HG03558 (cell line): Measurements from ENCODE around the gene COL4A2.

Experiments used
- ATAC-seq: cut with Tn5 transposase; IDR thresholded peaks from one replicate; pipeline ENCODE4 v1.9.1; 2021; ENCODE audit warnings: moderate number of reproducible peaks; ENCODE audit not compliant: unreplicated experiment; ENCODE audit errors: extremely low read depth

COL4A2 gene

DNA sequence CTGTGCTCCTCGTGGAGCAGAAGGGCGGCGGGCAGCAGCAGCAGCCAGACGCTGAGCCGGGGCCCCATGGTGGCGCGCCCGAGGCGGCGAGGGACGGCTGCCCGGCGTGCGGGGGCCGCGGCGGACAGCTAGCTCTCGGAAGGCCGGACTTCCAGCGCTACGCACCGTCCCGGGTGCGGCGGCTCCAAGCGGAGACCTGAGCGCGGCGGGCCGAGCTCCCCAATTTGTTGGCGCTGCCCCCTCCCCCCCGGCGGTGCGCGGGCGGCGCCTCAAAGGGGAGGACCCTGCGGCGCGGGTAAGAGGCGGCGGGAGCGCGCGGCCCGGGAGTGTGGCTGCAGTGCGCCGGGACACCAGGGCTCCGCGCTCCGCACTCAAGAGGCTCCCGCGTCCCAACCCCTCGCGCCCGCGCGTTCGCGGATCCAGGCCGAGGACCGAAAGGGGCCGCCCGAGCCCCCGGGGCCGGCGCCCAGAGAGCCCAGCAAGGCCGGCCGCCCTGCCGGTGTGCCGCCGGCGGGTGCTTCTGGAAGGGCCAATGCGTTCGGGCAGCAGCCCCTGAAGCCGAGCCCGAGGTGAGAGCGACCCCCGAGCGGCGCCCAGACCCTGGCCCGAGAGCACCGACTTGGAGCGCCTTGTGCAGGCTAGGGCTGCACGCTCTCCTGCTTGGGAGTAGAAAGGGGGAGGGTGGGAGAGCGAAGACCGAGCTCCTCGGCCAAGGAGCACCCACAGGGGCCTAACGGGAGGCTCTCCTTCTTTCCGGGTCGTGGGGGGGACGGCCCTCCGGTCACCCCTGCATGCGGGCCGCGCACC, at the start of gene COL4A2, which contains the start of gene COL4A1:
Gene COL4A2 (plus strand): TSS at position 325 of the 807 bp plus-strand sequence. CDS start 620 bp downstream, outside the sequence.
Gene COL4A1 (minus strand): TSS at position 198 of the 807 bp plus-strand sequence. CDS start 130 bp downstream, at position 68.
- no peak for ATAC-seq

DNA sequence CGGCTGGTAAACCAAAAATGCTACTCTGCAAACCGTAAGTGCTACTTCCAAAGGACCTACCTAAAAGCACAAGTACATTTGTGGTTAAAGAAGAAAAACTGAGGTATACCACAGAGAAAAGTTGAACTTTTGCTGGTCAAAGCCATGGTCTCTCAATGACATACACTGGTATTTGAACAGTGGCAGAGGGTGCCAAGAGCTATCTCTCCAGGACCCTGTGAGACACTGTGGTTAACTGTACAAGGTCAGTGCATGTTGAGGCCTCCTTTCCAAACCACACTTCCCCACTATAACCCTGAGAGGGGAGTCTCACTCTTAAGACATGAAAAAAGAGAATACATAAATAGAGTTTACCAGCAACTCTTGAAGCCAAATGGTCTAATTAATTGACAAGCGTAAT, 49.7 kb upstream of the COL4A2 start:
- ATAC-seq = no peak

DNA sequence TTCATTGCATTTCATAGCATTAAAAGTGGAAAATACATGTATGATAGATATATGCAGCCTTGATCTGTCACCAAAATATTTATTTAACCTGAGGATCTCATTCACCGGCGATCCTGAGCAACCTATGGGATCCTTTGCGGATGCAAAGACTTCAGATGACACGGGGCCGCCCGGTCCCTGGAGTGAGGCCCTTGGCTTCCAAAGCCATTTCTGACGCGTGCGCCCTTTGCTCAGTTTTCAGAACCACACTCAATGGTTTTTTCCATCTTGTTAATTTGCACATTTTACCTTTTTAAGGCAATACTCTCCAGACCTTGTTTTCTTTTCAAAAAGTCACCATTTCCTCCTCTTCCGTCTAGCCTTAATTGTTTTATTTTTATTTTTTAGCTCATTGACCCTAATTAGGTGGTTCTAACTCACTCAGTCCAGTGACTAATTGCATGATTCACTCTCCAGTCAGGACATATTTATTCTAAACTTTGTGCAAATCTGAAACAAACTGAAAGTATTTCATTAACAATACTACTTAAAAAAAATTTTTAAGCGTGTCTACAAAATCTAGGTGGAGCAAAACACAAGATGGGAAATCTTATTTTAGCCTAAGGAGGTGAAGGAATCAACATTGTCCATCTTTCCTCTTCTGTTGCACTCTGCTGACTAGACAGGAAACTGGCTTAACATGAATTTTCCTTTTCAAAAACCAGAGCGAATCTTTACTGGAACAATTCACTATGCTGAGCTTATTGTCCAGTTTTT, 48.0 kb upstream of the COL4A2 start:
- ATAC-seq = no peak

DNA sequence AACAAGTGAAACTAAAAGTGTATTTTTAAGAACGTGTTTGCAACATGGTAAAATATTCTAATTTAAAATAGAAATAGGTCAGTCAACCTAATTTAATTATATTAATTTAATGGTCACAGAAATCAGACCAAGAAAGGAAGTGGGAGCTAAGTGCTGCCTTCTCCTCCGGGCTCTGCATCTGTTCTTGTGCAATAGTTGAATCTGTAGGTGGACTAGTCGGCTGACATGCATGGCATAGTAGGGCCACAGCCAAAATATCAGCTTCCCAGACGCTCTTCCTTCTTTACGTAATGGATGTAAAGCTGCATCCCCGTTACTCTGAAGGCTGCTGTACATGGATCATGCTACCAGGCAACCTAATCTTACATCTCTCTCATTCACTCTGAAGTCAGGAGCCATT, 47.4 kb upstream of the COL4A2 start:
- ATAC-seq = no peak

DNA sequence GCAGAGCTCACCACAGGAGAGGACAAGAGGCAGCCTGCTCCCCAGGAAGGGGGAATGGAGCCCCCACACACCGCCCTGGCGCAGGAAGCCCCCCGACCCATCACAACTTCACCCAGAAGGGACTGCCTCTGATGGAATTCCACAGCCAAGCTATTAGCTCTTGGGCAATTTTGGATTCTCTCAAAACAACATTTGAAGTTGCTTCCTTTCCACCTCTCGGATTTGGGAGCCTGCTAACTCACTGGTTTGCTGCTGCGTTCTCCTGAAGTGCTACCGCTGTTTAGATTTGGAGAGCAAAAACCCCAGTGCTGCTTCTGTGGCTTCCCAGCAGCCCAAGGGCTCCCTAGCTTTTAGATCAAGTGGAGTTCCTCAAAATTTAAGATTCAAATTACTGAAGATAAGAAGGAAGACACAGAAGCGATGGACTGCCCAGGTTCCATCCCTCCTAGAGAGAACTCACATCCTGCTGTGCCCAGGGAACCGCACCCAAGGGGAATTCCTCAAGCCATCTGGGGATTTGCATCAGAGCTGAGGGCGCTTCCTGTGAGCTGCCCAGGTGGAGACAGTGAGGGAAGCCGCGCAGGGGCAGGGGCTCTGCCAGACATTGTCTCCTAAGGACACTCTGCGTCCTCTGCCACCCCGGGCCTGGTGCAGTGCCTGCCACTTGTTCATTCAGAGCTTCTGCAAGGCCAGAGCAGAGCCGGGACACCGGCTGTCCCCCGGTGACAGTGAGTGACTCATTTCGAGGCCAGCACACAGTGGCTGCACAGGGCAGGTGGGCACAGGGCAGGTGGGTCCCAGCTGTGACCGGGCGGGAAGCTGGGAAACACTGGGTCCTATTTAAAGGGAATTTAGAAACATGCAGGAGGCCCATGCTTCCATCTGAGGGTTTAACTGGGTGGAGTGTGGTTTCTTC, 45.7 kb upstream of the COL4A2 start:
- ATAC-seq = no peak

DNA sequence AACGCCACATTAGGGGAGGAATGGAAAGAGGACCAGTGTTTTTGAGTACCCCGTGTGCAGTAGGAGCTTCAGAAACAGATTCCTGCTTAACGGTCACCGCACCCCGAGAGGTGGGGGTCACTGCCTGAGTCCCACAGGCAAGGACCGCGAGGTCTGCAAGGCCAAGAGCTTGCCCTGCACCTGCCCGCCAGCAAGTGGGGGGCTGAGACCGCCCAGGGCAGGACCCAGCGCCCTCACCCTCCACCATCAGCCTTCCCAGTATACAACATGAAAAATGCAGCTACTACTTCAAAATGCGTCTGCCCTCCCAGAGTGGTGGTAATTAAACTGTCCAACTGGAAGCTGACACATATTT, 45.0 kb upstream of the COL4A2 start:
- ATAC-seq = no peak

DNA sequence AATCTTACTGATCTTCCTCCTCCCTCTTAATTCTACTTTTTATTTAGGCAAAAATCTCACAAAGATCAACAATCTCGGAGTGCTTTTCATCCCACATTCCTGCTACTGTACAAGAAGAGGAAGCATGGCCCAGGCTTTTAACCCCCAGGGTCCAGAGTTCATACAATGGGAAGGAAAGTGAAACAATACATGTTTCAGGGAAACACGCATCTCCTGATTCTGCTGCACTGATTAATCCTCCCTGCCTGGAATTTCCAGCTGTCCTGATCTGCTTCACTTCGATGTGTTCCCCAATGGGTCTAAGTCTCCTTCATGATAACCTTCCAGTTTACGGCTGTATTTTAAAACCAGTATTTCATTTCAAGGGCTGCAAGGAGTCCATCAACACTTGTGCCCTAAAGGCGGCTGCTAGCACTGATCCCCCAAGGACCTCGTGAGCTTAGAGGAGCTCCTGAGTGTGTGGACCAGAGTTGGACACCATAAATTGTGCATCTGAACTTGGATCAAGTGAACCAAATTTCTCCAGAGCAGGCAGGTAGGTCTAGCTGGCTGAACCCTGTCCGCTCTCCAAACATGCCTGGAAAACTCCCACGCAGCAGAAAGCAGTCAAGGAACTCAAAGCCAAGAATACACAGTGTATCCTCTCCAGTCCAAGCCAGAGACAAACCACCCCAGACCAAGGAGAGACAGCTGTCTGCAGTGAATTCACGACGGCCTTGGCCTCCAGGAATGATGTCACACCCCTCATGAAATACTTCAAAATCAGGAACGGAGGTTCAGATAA, 44.4 kb upstream of the COL4A2 start:
- no peak for ATAC-seq

DNA sequence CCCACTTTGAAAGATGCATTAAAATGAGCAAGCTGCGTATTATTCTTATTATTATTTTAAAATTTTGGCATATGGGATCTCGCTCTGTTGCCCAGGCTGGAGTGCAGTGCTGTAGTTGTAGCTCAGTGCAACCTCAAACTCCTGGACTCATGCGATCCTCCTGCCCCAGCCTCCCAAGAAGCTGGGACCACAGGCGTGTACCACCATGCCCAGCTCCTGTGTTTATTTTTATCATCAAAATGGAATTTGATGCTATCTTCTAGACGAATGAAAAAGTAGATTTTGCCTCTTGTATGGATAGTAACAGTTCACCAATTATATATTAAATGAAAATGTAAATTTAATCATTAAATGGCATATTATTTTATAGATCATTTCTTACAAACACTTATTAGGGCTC, 43.7 kb upstream of the COL4A2 start:
- ATAC-seq = no peak

DNA sequence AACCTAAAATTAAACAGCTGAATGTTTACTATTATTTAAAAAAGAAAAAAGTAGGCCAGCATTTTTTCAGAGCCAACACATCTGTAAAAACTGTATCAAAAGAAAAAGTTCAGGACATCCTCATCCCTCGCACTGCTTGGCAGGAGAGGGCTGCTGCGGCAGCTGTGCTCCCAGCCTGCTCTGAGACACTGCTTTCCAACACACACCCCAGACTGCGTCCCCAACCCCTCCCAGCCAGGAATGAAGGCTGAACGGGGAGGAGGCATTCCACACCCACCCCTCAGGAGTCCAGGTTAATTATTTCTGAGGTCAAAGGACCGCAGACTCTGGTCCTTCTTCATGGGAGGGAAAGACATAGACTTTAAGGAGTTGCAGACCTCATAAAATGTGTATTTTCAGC, 43.2 kb upstream of the COL4A2 start:
- ATAC-seq = no peak

DNA sequence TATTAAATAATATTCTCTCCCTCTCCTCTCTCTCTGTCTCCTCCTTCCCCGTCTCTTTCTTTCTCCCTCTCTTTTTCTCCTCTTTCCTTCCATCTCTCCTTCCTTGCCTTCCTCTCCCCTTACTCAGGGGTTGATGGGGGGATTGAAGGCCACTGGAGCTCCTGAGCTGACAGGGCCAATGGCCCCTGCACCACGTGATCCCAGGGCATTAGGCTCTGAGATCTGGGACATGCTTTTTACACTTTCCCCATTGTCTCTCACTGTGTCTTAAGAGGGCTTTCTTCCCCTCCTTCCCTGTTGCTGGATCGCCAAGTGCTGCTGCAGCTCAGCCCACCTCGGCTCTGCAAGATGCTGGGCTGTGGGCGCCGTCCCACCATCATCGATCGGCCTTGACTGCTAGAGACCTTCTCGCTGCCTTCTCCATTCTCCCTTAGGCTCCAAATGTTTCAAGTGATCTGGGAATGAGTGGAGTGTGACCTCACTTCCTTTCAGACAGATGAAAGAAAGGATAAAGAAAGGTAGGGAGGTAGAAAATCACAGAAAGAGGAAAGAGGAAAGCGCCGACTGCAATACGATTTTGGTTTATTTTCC, 42.3 kb upstream of the COL4A2 start:
- ATAC-seq = no peak

DNA sequence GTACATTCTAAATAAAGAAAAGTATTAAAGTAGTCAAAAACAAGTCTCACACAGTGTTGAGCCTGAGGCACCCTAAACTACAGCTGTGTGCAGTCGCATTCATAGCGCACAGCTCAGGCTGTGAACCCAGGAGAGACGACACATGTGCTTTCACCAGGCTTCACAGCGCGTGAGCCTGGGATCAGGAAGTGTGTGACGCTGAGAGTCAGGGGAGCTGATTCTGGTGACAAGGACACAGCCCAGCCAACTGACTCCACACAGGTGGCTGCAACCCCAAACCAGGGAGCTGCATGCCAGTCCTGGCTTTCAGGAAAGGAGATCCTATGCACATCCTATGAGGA, 41.8 kb upstream of the COL4A2 start:
- ATAC-seq = no peak

DNA sequence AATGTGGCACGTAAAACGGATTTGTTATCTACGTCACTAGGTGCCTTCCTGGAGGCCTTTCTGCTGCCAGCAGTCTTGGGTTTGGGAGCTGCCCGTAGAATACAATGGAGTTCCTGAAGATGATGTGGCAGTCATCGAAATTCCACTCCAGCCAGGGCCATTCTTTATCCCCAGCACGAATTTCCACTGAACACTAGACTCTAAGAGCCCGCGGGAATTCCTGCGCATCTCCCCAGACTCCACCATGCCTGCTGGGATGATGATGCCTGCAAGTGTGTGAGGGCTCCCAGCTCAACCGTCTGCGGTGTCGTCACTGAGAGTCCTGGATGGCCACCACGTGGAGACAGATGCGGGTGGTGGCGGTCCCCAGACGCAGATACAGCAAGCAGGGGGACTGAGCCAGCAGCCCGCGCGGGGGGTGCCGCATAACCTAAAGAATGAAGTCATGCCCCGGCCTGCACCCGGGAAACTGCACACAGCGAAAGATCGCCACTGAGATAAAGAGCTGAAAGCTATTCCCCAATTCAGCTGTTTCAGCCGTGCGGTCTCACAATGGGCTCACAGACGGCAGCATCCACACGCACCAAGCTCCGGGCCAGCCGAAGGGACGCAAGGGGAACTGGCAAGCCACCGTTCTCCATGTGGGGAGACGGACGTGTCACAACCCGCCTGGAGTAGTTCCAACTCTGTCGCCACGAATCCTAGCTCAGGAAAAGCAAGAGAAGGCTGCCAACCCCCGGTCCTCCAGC, 41.2 kb upstream of the COL4A2 start:
- no peak for ATAC-seq

DNA sequence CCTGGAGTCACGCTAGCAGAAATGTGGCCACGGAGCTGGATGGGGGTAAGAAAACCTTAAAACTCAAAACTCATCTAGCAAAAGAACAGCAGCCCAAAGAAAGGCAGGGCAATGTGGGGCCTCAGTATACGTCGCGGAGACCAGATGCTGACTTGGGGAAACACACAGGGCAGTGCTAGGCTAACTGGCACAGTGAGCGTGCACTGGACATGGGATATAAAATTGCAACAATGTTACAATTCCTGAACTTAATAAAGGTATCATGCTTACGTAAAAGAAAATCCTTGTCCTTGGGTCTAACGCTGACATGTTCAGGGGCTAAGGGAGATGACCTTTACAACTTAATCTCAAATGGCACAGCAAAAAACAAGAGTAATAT, 40.7 kb upstream of the COL4A2 start:
- ATAC-seq = no peak

DNA sequence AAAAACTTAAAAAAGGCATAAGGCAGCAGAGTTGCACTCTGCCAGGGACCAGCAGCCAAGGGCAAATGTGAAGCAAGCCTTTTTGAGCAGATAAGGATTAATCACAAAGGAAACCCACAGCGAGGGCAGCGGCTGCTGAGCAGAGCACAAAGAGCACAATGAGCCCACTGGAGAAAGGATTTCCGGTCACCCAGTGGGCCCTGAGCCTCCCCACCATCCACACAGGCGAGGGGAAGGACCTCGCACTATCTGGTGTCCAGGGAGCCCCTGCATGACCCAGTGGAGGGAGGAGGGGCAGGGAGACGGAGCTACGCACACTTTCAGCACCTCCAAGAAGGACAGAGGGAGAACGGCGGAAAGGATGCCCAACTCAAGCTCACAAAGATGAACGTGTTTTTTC, 40.1 kb upstream of the COL4A2 start:
- no peak for ATAC-seq

DNA sequence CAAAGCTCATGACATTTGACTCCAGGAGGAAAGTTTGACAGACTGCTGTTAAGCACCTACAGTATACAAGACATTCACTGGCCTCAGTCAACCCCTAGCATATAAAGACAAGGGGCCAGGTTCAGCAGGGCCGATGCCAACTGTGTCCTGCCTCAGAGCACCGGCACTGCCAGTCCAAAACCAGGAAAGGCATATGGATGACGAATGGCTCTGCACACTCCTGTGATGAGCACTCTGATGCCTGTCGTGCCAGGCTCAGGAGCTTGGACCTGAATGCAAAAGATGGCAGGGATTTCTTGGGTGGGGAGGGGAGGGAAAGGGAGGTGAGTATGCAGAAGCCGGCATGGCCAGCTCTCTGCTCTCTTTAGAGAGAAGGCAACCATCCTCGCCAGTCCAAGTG, 39.0 kb upstream of the COL4A2 start:
- no peak for ATAC-seq

DNA sequence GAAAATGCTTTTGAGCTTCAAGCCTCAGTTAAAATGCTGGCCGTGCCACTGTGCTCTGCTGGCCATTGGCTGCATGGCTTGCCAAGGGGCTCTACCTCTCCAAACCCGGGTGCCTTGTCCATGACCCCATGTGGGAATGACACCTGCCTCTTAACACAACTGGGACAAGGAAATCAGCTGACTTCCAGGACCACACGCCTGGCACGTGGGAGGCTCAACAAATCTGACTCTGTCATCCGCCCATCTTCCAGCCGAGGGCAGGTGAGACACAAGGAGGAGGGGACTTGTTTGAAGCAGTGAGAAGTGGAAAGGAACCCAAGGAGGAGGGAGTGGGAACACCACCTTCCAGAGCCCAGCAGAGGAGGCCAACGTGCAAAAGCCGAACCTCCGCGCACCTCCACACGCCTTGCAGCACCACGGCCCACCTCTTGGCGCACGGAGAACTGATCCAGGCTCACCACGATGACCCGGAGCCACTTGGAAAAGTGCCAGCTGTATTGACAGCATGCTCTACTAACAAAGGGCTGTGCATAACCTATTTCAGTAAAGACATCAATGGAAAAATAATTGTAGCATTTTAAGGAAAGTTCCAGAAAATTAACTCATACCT, 38.4 kb upstream of the COL4A2 start:
- ATAC-seq = no peak

DNA sequence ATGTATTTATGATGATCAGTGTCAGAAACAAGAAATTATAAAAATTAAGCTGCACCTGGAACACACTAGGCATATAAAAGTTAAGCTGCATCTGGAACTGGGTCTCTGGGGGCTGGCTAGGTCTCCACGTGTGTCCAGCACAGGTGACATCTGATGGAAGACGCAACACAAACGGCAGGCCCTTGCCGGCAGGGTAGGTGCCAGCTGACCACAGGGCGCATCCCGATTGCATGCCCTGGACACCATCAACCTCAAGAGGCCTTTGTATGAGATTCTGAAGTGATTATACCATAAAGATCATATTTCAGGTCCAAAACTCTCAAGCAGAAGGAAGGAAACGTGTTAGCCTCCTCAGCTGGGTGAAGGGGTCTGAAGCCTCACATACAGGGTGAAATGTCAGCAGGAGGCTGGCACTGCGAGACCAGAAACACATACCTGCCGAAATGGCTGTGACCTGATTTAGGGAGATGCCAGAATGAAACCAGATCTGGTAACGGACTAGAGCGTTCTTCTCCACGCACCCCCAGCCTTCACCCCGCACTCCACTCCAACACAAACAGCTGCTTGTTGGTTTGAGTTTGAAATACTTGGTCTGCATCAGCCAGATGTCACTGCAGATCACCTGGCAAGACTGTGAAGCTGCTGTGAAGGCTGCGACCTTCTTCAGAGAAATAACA, 37.4 kb upstream of the COL4A2 start:
- no peak for ATAC-seq

DNA sequence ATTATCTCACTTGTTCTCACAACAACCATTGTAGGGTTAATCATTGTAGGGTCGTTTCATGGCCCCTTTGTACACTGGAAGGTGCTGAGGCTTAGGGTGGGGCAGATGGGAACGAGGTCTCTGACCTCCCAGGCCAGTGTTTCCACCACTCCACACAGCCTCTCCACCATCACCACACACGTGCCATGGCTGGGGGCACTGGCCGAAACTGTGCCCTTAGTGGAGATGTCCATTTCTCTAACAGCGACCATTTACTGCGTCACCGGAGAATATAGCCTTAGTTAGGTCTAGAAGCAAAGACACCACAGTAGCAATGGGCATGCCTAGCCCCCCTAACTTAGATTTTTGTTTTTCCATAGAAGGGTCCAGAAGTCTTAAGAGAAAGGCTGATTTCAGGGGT, 36.6 kb upstream of the COL4A2 start:
- no peak for ATAC-seq
